Esophagus squamous epithelium (tissue), 5 donors: Measurements from ENCODE around the gene MBOAT2. TPM values are rescaled to one million over a fixed set of nuclear protein-coding genes. Genes with fewer than 3 reads are reported as not detected.

Experiments used
- DNase-seq: peaks from one replicate; lab custom pipeline; 2025; lab: John Stamatoyannopoulos, UW
- H3K27ac ChIP-seq, 4 donors: fragments of 200-600 bp; sonication (generic); one replicate each; pipeline ENCODE4 v1.5.1; 2016 to 2019; ENCODE audit warnings: mild to moderate bottlenecking in 1 of 4
- H3K27me3 ChIP-seq, 4 donors: fragments of 200-600 bp; sonication (generic); 1 replicate in 3 of 4; 2 replicates in 1 of 4; pipeline versions ENCODE4 v1.5.1 to v1.6.0; 2017 to 2021; ENCODE audit warnings: antibody characterized with exemption in 1 of 4
- H3K36me3 ChIP-seq, 3 donors: fragments of 200-600 bp; sonication (generic); one replicate each; pipeline ENCODE4 v1.5.1; 2016 to 2019
- H3K4me1 ChIP-seq, 3 donors: fragments of 200-600 bp; sonication (generic); one replicate each; pipeline ENCODE4 v1.5.1; 2017 to 2019
- H3K4me3 ChIP-seq, 4 donors: fragments of 200-600 bp; sonication (generic); 1 replicate in 3 of 4; 2 replicates in 1 of 4; pipeline ENCODE4 v1.5.1; 2016 to 2019; ENCODE audit warnings: mild to moderate bottlenecking in 2 of 4, moderate library complexity in 1 of 4
- H3K9me3 ChIP-seq, 3 donors: fragments of 200-600 bp; sonication (generic); one replicate each; pipeline ENCODE4 v1.5.1; 2016 to 2019
- CTCF ChIP-seq, 6 experiments: fragments of 450-650 bp in 4 of 6; fragments of 200-600 bp in 2 of 6; sonication (generic) in 2 of 6; IDR thresholded peaks; one replicate each; pipeline ENCODE4 v1.5.1; 2016 to 2019; ENCODE audit warnings: antibody characterized with exemption in 6 of 6, mild to moderate bottlenecking in 4 of 6, moderate library complexity in 4 of 6
- POLR2A ChIP-seq, 4 donors: fragments of 450-650 bp; IDR thresholded peaks; one replicate each; pipeline ENCODE4 v1.6.1; 2017; ENCODE audit warnings: antibody characterized with exemption in 4 of 4, mild to moderate bottlenecking in 4 of 4, moderate library complexity in 3 of 4
- WGBS, 2 donors: methylation state at CpG; one replicate each; pipeline ENCODE4 v1.1.5; 2018; 5-methylcytosine and 5-hydroxymethylcytosine counted together
- intact Hi-C: fragments of 100-400 bp; cut with DNase I; formaldehyde crosslinking; loops from one replicate; pipeline ENCODE4 v1.15.0; 2022
- total RNA-seq, 4 donors: library from RNA; depleted of rRNA; stranded (reverse); fragments of >200 nt; gene quantifications; one replicate each; pipeline ENCODE4 v1.1.0, GENCODE V29; 2016
- donor health status: DM: yes; HTN: yes; CAD: no.

Gene MBOAT2
- total RNA-seq, 4 donors from 2014 or later, result 56.6 to 110 (median 73.1) TPM

GRCh38 chr2:8853426-8853825, 150.1 kb downstream of the MBOAT2 start:
- H3K27ac ChIP-seq, result no peak overlapping the region
- DNase-seq, result no peak
- no peaks in the 10 kb centered on the region for H3K4me1 ChIP-seq
- no peaks in the 10 kb centered on the region for H3K9me3 ChIP-seq
- intact Hi-C loops, result no loop called here
- H3K27me3 ChIP-seq, result no peaks in the 10 kb centered on the region
- peaks cover 0 to 14% (median 0%) of the 10 kb centered on the region in 3 donors for H3K36me3 ChIP-seq
- no peak overlapping the region for H3K4me3 ChIP-seq
- no peak for TF ChIP-seq CTCF (IDR thresholded peaks at IDR 0.05)
- no peak for TF ChIP-seq POLR2A (IDR thresholded peaks at IDR 0.05)
- WGBS, 2 donors, result 90 to 91% methylated on average over 4 of the region's 4 CpGs

- intact Hi-C loops, result no loop called here
- no peak overlapping the region for H3K4me3 ChIP-seq
- no peaks in the 10 kb centered on the region for H3K9me3 ChIP-seq
- H3K4me1 ChIP-seq, result no peaks in the 10 kb centered on the region
- no peaks in the 10 kb centered on the region for H3K27me3 ChIP-seq
- no peak for DNase-seq
- TF ChIP-seq CTCF (IDR thresholded peaks at IDR 0.05) (no peak), POLR2A (IDR thresholded peaks at IDR 0.05) (no peak)
- H3K27ac ChIP-seq, result no peak overlapping the region
- WGBS, 2 donors, result 49 to 62% methylated on average over 10 of the region's 10 CpGs
- H3K36me3 ChIP-seq, result no peaks in the 10 kb centered on the region
Observed at GRCh38 chr2:8851811-8852560, 151.5 kb downstream of the MBOAT2 start.

- H3K9me3 ChIP-seq, result no peaks in the 10 kb centered on the region
- no peak for DNase-seq
- peaks cover 0 to 9% (median 0%) of the 10 kb centered on the region in 4 donors for H3K27me3 ChIP-seq
- no peak overlapping the region for H3K27ac ChIP-seq
- 84 to 87% methylated on average over 6 to 8 of the region's 8 CpGs for WGBS, 2 donors
- intact Hi-C loops, result no loop called here
- no peak for TF ChIP-seq POLR2A (IDR thresholded peaks at IDR 0.05)
- TF ChIP-seq CTCF (IDR thresholded peaks at IDR 0.05), result no peak
- H3K4me1 ChIP-seq, result no peaks in the 10 kb centered on the region
- H3K36me3 ChIP-seq, result no peaks in the 10 kb centered on the region
- no peak overlapping the region for H3K4me3 ChIP-seq
Observed at GRCh38 chr2:8850845-8851487, 152.5 kb downstream of the MBOAT2 start.

- Histone ChIP-seq H3K36me3 (no peaks in the 10 kb centered on the region), H3K4me3 (no peak overlapping the region), H3K9me3 (no peaks in the 10 kb centered on the region), H3K27me3 (peaks cover 0 to 22% (median 0%) of the 10 kb centered on the region in 4 donors), H3K27ac (no peak overlapping the region), H3K4me1 (no peaks in the 10 kb centered on the region)
- TF ChIP-seq CTCF (IDR thresholded peaks at IDR 0.05) (no peak), POLR2A (IDR thresholded peaks at IDR 0.05) (no peak)
- DNase-seq, result no peak
- intact Hi-C loops, result no loop called here
- 35 to 52% methylated on average over 4 of the region's 4 CpGs for WGBS, 2 donors
Observed at GRCh38 chr2:8849327-8849726, 154.2 kb downstream of the MBOAT2 start.
